ENCODE results near the gene CYP24A1. TPM values are rescaled to one million over a fixed set of nuclear protein-coding genes. Genes with fewer than 3 reads are reported as not detected.

Gene CYP24A1
- polyA plus RNA-seq, 1 donor from 2014 or later, result 0.12 TPM

DNA sequence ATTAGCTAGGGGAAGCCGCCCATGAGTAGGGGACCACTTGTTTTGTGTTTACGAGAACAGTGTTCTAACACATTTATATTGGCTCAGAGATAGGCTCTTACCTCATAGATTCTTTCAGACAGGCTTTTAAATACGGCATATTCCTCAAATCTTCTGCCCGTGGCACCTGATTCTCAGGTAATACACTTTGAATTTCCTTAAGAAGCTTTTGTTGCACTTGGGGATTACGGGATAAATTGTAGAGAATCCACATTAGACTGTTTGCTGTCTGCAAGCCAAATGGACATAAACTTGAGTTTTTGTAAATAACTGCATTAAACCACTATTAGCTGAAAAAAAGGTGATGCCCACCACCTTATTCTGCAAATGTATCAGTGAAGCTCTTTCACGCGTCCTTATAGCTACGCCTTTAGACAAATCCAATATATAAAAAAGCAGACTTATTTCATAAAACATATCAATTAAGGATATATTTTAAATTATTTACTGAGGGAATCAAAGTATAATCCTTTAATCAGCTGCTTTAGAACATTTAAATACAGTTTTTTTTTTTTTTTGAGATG is 14.8 kb downstream of the CYP24A1 start:
- Histone ChIP-seq H3F3A (ENCODE audit: insufficient read depth, low read length, poor library complexity, severe bottlenecking) (no peaks in the 10 kb centered on the region), H3K9ac (ENCODE audit: low read length) (no peak overlapping the region), H3K36me3 (ENCODE audit: insufficient read depth, low read length) (no peaks in the 10 kb centered on the region), H3K4me2 (ENCODE audit: low read length) (no peak overlapping the region), H2AFZ (ENCODE audit: low read depth, low read length) (no peak overlapping the region), H3K9me2 (ENCODE audit: insufficient read depth, low read length) (no peaks in the 10 kb centered on the region), H3K9me3 (ENCODE audit: low read length) (no peaks in the 10 kb centered on the region), H3K27me3 (ENCODE audit: insufficient read depth, low read depth, low read length) (no peaks in the 10 kb centered on the region), H4K20me1 (ENCODE audit: insufficient read depth) (no peaks in the 10 kb centered on the region), H3K79me2 (replicated peaks; ENCODE audit: insufficient read depth, low read length) (no peaks in the 10 kb centered on the region), H3K27ac (ENCODE audit: low read length) (no peak overlapping the region), H3K4me3 (ENCODE audit: low read length) (no peak overlapping the region)
- TF ChIP-seq TAF1 (IDR thresholded peaks at IDR 0.05; ENCODE audit: low read depth), result no peak
- no peak for TF ChIP-seq EP300 (conservative IDR thresholded peaks at IDR 0.05; ENCODE audit: poor library complexity, severe bottlenecking)
- TF ChIP-seq, protein P1, sequence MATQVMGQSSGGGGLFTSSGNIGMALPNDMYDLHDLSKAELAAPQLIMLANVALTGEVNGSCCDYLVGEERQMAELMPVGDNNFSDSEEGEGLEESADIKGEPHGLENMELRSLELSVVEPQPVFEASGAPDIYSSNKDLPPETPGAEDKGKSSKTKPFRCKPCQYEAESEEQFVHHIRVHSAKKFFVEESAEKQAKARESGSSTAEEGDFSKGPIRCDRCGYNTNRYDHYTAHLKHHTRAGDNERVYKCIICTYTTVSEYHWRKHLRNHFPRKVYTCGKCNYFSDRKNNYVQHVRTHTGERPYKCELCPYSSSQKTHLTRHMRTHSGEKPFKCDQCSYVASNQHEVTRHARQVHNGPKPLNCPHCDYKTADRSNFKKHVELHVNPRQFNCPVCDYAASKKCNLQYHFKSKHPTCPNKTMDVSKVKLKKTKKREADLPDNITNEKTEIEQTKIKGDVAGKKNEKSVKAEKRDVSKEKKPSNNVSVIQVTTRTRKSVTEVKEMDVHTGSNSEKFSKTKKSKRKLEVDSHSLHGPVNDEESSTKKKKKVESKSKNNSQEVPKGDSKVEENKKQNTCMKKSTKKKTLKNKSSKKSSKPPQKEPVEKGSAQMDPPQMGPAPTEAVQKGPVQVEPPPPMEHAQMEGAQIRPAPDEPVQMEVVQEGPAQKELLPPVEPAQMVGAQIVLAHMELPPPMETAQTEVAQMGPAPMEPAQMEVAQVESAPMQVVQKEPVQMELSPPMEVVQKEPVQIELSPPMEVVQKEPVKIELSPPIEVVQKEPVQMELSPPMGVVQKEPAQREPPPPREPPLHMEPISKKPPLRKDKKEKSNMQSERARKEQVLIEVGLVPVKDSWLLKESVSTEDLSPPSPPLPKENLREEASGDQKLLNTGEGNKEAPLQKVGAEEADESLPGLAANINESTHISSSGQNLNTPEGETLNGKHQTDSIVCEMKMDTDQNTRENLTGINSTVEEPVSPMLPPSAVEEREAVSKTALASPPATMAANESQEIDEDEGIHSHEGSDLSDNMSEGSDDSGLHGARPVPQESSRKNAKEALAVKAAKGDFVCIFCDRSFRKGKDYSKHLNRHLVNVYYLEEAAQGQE (IDR thresholded peaks at IDR 0.05; ENCODE audit: borderline replicate concordance), result no peak
- TF ChIP-seq EZH2 (IDR thresholded peaks at IDR 0.05; ENCODE audit: borderline replicate concordance, insufficient read depth, low read length, poor library complexity, severe bottlenecking), result no peak
- TF ChIP-seq, protein P2, sequence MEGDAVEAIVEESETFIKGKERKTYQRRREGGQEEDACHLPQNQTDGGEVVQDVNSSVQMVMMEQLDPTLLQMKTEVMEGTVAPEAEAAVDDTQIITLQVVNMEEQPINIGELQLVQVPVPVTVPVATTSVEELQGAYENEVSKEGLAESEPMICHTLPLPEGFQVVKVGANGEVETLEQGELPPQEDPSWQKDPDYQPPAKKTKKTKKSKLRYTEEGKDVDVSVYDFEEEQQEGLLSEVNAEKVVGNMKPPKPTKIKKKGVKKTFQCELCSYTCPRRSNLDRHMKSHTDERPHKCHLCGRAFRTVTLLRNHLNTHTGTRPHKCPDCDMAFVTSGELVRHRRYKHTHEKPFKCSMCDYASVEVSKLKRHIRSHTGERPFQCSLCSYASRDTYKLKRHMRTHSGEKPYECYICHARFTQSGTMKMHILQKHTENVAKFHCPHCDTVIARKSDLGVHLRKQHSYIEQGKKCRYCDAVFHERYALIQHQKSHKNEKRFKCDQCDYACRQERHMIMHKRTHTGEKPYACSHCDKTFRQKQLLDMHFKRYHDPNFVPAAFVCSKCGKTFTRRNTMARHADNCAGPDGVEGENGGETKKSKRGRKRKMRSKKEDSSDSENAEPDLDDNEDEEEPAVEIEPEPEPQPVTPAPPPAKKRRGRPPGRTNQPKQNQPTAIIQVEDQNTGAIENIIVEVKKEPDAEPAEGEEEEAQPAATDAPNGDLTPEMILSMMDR (IDR thresholded peaks at IDR 0.05; ENCODE audit: poor library complexity, severe bottlenecking), result no peak
- TF ChIP-seq SMC3 (conservative IDR thresholded peaks at IDR 0.05; ENCODE audit: poor library complexity), result no peak
- no peak for TF ChIP-seq RAD21 (conservative IDR thresholded peaks at IDR 0.05)
- no peak for TF ChIP-seq MXI1 (conservative IDR thresholded peaks at IDR 0.05; ENCODE audit: poor library complexity, severe bottlenecking)
- TF ChIP-seq POLR2AphosphoS5 (IDR thresholded peaks at IDR 0.05), result no peak

DNA sequence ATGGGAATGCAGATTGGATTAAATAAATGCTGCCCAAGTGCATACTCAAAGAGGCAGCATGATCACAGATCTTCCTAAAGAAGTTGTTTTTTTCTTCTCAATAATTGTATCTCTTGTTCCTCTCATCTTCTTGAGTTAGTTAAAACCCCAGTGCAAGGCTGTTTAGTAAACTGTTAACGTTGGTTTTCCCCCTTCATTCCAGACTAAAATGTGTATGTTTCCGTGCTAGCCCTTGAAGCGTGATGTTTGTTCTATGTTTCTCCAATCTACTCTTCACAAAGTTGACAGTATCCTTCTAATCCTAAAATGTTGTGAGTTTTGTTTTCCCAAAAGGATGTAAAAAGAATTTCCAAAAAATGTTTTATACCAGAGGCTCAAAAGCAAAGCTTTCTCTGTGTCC is 15.6 kb downstream of the CYP24A1 start:
- TF ChIP-seq, protein P1 (IDR thresholded peaks at IDR 0.05; ENCODE audit: borderline replicate concordance), result no peak
- TF ChIP-seq EP300 (conservative IDR thresholded peaks at IDR 0.05; ENCODE audit: poor library complexity, severe bottlenecking), result no peak
- no peak for TF ChIP-seq TAF1 (IDR thresholded peaks at IDR 0.05; ENCODE audit: low read depth)
- TF ChIP-seq EZH2 (IDR thresholded peaks at IDR 0.05; ENCODE audit: borderline replicate concordance, insufficient read depth, low read length, poor library complexity, severe bottlenecking), result no peak
- no peak for TF ChIP-seq SMC3 (conservative IDR thresholded peaks at IDR 0.05; ENCODE audit: poor library complexity)
- TF ChIP-seq MXI1 (conservative IDR thresholded peaks at IDR 0.05; ENCODE audit: poor library complexity, severe bottlenecking), result no peak
- TF ChIP-seq, protein P2 (IDR thresholded peaks at IDR 0.05; ENCODE audit: poor library complexity, severe bottlenecking), result no peak
- TF ChIP-seq POLR2AphosphoS5 (IDR thresholded peaks at IDR 0.05), result no peak
- H3K4me2 ChIP-seq (ENCODE audit: low read length), result no peak overlapping the region
- H3K27ac ChIP-seq (ENCODE audit: low read length), result no peak overlapping the region
- no peaks in the 10 kb centered on the region for H4K20me1 ChIP-seq (ENCODE audit: insufficient read depth)
- H3K27me3 ChIP-seq (ENCODE audit: insufficient read depth, low read depth, low read length), result no peaks in the 10 kb centered on the region
- no peaks in the 10 kb centered on the region for H3K36me3 ChIP-seq (ENCODE audit: insufficient read depth, low read length)
- H3K9ac ChIP-seq (ENCODE audit: low read length), result no peak overlapping the region
- no peak overlapping the region for H2AFZ ChIP-seq (ENCODE audit: low read depth, low read length)
- no peaks in the 10 kb centered on the region for H3F3A ChIP-seq (ENCODE audit: insufficient read depth, low read length, poor library complexity, severe bottlenecking)
- H3K9me2 ChIP-seq (ENCODE audit: insufficient read depth, low read length), result no peaks in the 10 kb centered on the region
- no peak overlapping the region for H3K4me3 ChIP-seq (ENCODE audit: low read length)
- no peaks in the 10 kb centered on the region for H3K9me3 ChIP-seq (ENCODE audit: low read length)
- no peaks in the 10 kb centered on the region for H3K79me2 ChIP-seq (replicated peaks; ENCODE audit: insufficient read depth, low read length)
